GM04503 (cell line): ENCODE data around the gene MAST3.

Experiments
- DNase-seq: peaks from one replicate; pipeline ENCODE4 v3.0.0-alpha.2; 2012; ENCODE audit warnings: low read depth

MAST3 gene

GRCh38 chr19:18097217-18097992 is at the start of gene MAST3:
MAST3 (plus strand) TSS chr19:18097778; CDS start chr19:18097793, 15 bp downstream.
- DNase-seq = no peak

DNA sequence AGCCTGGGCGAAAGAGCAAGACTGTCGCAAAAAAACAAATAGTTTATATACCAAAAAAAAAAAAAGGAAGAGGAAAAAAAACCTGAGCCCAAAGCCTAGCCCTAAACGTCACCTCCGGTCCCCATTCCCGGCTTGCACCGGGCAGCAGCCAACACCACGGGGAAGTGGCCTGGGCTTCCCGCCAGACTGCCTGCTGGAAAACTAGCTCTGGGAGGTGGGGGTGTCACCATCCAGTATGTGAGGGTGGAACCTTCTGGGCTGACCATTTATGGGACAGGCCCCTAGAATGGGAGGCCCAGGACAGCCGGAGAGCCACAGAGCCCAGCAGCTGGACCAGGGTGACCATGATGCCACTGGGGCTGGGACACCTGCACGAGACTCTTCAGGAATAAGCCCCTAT is 48.2 kb upstream of the MAST3 start:
- DNase-seq = peak; percentile 16

DNA sequence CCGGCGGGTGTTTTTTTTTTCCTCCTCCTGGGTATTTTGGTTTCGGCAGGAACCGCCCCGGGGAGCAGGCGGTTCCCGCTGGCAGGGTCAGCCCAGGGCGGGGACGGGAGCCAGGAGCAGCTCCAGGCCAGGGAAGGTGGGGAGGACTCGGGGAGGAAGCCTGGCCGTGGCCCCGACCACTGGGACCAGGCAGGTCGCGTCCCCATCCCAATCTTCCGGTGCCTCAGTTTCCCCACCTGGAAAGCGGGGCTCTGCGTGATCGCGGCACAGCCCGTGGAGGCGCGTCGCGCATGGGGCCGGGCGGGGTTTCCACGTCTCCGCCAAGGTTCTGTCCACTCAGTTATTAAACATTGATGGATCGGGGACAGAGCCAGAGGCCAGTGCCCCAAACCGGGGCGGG is 45.7 kb upstream of the MAST3 start:
- DNase-seq = no peak

DNA sequence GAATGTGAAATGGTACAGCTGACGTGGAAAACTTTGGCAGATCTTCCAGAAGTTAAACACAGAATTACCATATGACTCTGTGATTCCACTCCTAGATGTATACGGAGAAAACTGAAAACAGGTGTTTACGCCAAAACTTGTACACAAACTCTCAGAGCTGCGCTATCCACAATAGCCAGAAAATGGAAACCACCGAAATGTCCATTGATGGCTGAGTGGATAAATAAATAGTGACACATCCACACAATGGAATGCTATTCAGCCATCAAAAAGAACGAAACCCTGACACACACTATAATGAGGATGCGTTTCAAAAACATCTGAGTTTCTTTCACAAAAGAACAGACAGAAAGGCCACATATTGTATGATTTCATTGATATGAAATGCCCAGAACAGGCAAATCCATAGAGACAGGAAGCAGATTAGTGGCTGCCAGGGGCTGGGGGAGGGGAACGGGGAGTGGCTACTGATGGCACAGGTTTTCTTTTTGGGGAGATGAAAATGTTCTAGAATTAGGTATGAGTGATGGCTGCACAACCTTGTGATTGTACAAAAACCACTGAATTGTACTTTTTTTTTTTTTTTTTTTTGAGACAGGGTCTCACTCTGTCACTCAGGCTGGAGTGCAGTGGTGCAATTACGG is 43.9 kb upstream of the MAST3 start:
- DNase-seq = peak; percentile 61

DNA sequence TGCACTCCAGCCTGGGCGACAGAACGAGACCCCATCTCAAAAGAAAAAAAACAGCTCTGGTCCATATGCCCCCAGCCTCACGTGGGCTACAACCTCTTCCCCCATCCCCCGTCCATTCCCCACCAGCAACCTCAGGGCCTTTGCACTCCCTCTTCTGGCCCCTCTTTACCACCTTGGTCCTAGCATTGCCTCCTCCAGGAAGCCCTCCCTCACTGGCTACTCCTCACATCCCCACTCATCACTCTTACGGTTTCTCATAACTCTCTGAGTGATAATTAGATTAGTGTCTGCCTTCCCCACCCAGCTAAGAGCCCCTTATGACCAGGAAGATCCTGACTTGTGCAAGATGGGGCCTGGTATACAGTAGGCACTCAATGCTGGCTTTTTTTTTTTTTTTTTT is 41.6 kb upstream of the MAST3 start:
- DNase-seq = no peak

DNA sequence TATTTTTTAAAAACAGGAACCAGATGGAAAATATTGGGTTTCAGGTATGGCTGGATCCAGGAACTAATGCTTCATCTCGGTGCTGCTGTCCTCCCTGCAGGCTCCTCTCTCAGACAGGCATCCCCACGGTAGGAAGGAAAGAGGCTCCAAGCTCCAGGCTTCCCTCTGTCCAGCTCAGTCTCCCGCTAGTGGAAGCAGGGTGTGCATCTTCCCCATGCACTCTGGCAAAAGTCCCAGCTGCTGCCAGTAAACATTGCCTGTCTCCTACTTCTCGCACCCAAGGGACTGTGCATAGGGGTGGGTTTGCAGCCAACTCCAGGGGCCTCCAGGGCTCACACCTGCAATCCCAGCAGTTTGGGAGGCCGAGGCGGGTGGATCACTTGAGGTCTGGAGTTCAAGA is 40.0 kb upstream of the MAST3 start:
- no peak for DNase-seq

- DNase-seq = no peak
These were observed 39.2 kb upstream of the MAST3 start for GRCh38 chr19:18058208-18059009.

DNA sequence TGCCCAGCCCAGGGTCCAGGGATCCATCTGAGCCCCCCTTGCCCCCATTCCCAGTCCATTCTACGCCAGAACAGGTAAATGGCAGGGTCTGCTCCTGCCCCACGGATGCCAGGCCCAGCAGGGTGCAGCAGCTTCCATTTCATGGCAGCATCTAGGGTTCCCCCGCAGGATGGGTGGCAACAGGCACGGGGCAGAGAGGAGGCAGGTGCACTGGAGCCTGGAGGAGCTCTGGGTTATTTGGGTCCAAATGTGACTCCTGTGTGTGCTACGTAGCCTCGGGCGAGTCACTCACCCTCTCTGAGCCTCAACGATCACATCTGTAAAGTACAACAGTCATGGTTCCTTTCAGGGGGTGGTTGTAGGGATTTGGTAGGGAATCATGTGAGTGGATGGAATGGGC is 38.3 kb upstream of the MAST3 start:
- DNase-seq = no peak

GRCh38 chr19:18059902-18060301 is 37.7 kb upstream of the MAST3 start:
- DNase-seq = no peak

DNA sequence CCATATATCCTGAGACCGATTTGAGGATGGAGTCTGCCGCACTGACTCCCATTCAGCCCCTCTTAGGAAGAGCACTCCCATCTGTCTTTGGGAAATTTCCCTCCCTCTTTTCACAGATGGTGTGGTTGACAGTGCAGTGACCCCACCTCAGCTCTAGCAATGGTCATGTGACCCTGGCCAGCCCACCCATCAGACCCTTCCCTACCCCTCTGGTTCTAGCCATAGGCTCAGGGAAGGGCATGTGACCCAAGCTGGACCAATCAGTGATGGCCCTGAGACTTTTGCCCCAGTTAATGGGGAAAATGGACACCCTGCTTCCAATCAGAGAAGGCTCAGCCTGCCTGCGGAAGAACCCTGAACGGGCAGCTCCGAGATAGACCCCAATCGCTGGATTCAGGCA is 37.1 kb upstream of the MAST3 start:
- no peak for DNase-seq

DNA sequence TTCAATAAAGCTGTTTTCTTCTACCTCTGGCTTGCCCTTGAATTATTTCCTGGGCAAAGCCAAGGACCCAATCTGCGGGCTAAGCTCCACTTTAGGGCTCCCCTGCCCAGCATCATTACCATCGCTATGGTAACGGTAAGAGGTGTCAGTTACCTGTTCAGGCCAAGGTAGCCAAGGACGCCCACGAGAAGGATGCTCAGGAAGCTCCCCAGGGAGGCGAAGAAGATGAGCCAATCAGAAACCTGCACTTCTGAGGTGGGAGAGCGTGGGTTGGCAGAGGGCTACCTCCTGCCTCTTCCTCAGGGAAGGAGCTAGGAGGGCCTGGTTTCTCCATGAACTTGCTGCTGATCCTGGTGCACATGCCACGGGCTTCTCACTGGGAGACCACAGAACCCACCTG is 35.5 kb upstream of the MAST3 start:
- DNase-seq = no peak

DNA sequence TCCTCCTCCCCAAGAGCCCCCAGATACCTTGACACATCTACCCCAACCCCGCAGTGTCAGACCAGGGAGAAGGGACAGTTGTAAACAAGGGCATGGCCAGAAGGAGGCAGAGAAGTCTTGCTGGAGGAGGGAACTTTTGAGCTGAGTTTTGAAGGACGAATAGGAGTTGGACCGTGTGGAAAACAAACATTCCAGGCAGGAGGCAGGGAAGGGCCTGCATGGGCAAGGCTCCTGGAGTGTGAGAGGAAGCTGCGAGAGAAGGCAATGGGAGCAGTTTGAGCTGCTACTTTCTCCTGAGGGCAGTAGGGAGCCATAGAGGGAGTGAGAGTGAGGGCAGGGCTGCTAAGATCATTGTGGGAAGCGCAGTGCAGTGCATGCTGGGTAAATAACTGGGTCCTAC is 34.1 kb upstream of the MAST3 start:
- DNase-seq = no peak

DNA sequence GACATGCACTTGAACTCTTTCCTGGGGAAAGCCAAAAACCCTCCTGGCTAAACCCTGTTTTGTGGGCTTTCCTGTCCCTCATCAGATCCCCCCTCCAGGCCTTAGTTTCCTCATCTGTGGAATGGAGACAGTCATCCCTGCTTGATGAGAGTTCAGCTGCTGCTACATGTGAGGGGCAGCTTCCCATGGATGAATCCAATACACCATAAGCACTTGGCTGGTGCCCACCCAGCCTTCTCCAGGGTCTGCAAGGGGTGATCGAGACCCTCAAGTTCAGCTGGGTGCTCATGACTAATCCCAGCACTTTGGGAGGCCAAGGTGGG is 32.4 kb upstream of the MAST3 start:
- DNase-seq = no peak

DNA sequence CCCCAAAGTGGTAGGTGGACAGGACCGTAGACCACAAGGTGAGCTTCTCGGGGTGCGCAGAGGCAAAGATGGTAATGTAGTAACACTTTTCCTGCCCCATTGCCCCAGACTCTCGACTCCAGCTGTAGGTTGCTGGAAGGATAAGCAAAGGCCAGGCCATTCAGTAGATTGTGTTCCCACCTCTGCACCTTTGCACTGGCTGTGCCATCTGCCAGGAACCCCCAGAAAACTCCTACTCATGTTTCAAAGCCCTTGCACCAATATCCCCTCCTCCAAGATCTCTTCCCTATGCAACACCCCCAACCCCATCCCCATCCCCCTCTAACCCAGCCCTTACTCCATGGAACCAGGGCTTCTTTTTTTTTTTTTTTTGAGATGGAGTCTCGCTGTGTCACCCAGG is 29.2 kb upstream of the MAST3 start:
- no peak for DNase-seq

DNA sequence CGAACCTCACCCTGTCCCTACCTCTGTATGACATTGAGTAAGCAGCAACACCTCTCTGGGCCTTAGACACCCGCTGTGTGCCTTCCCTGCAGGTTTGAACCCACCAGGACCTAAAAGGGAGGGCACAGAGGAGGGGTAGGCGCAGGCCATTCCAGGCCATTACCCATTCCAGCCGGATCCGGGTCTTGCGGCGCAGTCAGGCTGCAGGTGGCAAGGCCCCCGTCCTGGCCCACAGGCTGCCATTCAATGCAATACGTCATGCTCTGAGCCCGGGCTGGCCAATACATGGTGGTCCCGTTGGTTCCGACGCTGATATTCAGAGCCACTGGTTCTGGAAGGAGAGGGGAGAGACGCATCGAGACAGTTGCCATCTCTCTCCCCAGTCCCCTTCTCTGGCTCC is 28.2 kb upstream of the MAST3 start:
- DNase-seq = no peak

DNA sequence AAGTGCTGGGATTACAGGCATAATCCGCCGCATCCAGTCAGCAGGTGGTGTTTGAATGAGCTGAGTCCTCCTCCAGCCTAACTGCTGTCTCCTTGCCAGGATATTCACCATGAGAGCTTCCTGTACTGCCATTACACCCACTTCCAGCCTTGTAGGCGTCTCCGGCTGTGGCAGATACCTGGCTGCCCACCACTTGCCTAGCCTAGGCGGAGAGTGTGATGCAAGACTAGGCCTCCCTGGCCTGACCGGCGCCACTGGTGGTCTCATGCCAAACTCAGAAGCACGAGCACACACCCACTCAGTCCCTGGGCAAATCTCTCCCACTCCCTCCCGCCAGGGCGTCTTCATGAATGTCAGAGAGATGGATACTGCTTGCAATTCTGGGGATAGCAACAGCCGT is 27.4 kb upstream of the MAST3 start:
- no peak for DNase-seq

DNA sequence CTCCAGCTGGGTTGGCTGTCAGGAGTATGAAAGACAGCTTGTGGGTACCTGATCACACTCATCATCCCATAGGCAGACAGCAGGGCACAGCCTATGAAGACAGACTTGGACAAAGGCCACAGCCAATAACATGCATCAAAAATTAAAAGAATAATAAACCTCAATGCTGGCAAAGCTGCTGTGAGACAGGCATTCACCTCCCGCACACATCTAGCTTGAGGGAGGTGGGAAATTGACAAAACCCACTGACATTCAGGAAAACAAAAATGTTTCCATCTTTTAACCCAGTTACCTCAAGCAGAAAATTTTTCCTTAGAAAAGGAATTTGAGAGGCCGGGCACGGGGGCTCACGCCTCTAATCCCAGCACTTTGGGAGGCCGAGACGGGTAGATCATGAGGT is 25.2 kb upstream of the MAST3 start:
- DNase-seq = no peak

DNA sequence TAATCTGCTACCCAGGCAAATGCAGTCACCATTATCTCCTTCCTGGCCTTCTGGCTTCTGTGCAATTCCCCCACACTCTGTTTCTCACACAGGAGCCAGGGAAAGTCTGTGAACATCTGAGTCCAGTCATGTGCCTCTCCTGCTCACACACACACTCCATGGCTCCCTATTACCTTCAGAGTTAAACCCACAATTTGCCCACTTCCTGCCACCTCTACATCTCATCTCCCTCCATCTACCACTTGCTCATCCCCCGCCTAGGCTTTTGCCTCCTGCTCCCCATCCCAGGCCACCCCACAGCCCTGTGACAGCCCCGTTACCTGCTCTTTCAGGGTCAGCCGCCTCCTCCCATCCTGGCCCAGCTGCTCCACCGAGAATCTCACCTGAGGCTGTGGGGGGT is 24.4 kb upstream of the MAST3 start:
- DNase-seq = no peak

GRCh38 chr19:18074192-18074591 is 23.4 kb upstream of the MAST3 start:
- no peak for DNase-seq

GRCh38 chr19:18083929-18084684 is 13.5 kb upstream of the MAST3 start:
- no peak for DNase-seq

DNA sequence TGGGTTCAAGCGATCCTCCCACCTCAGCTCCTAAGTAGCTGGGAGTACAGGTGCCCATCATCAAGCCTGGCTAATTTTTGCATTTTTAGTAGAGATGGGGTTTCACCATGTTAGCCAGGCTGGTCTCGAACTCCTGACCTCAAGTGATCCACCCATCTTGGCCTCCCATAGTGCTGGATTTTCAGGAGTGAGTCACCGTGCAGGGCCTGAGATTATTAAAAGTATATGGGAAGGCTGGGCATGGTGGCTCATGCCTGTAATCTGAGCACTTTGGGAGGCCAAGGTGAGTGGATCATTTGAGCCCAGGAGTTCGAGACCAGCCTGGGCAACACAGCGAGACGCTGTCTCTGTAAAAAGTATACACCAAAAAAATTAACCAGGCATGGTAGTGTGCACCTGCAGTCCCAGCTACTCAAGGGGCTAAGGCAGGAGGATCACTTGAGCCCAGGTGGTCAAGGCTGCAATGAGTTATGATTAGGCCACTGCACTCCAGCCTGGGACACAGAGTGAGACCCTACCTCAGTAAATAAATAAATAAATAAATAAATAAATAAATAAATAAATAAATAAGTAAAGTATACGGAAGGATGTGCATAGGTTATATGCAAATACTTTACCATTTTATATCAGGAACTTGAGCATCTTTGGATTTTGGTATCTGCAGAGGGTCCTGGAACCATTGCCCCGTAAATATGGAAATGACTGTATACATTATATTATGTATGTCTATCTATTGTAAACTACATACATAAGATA is 11.7 kb upstream of the MAST3 start:
- DNase-seq = no peak
